Pancreas (tissue), 10 donors: Measurements from ENCODE around the gene MEGF6. TPM values are rescaled to one million over a fixed set of nuclear protein-coding genes. Genes with fewer than 3 reads are reported as not detected.

Experiments
- ATAC-seq, 4 donors: fragments of 200-7000 bp; cut with Tn5 transposase; one replicate each; pipeline versions ENCODE4 v1.8.0 to v1.9.1; 2020; ENCODE audit warnings: mild to moderate bottlenecking in 4 of 4, moderate library complexity in 4 of 4
- DNase-seq, 6 donors: peaks; one replicate each; pipeline ENCODE4 v3.0.0-alpha.2; 2020
- FAIRE-seq: peaks from 2 replicates; lab custom pipeline; 2012; peaks lifted over from hg19 to GRCh38; lab: Jason Lieb, UNC
- H3K27ac ChIP-seq, 4 donors: fragments of 200-600 bp; sonication (generic); 1 replicate in 3 of 4; 2 replicates in 1 of 4; pipeline versions ENCODE4 v1.5.0 to v1.8.0; 2020
- H3K27me3 ChIP-seq, 4 donors: fragments of 200-600 bp; one replicate each; pipeline ENCODE4 v1.8.0; 2021
- H3K36me3 ChIP-seq, 3 donors: fragments of 200-600 bp; sonication (generic) in 1 of 3; one replicate each; pipeline versions ENCODE4 v1.5.0 to v1.8.0; 2020 to 2021
- H3K4me1 ChIP-seq, 3 donors: fragments of 200-600 bp; one replicate each; pipeline ENCODE4 v1.8.0; 2021
- H3K4me3 ChIP-seq, 4 donors: fragments of 200-600 bp; sonication (generic) in 2 of 4; one replicate each; pipeline versions ENCODE4 v1.5.0 to v1.8.0; 2020 to 2021
- H3K9me3 ChIP-seq, 4 donors: fragments of 200-600 bp; one replicate each; pipeline ENCODE4 v1.8.0; 2021
- CTCF ChIP-seq, 4 donors: fragments of 200-600 bp; sonication (generic) in 3 of 4; IDR thresholded peaks; one replicate each; pipeline versions ENCODE4 v1.5.0 to v1.8.0; 2021; ENCODE audit warnings: antibody characterized with exemption in 4 of 4
- WGBS, 2 donors: extraction: QIAGEN DNeasy Blood & Tissue Kit; methylation state at CpG; one replicate each; pipeline ENCODE4 v1.1.7; 2013; 5-methylcytosine and 5-hydroxymethylcytosine counted together
- intact Hi-C, 3 donors: fragments of 100-400 bp; cut with DNase I; formaldehyde crosslinking; loops; one replicate each; pipeline versions ENCODE4 v1.11.1 to v1.14.2; 2022
- polyA plus RNA-seq, 2 donors: library from polyadenylated mRNA; stranded (reverse); fragments of 200-250 nt; gene quantifications; one replicate each; pipeline ENCODE4 v1.2.3, GENCODE V29; 2013
- total RNA-seq, 6 donors: library from RNA; stranded (reverse); fragmentation: NEBNext Ultra II Directional in 4 of 6; extraction: Animal tissue kit (Norgen Biotek cat#: 25700) in 4 of 6; gene quantifications; one replicate each; pipeline versions ENCODE4 v1.2.1 to v1.2.4, GENCODE V29; 2021 to 2023
- donor health status: healthy with polysubstance abuse.
- donor health status: DM: no; HTN: no; CAD: no; lungs with moderate emphysema.
- donor health status: DM: no; HTN: no; CAD: no.
- donor health status: control.
- donor health status: control.
- donor health status: Bipolar disorder and iron deficiency.
- donor health status: DM: yes; HTN: yes; CAD: no.
- donor health status: DM: no; HTN: no; CAD: no.
- donor health status: DM: no; HTN: no; CAD: no.
- donor health status: DM: yes; HTN: yes; CAD: no.

Gene MEGF6
- total and polyA plus RNA-seq, 8 donors = 2.6 to 20.0 (median 8.4) TPM

DNA sequence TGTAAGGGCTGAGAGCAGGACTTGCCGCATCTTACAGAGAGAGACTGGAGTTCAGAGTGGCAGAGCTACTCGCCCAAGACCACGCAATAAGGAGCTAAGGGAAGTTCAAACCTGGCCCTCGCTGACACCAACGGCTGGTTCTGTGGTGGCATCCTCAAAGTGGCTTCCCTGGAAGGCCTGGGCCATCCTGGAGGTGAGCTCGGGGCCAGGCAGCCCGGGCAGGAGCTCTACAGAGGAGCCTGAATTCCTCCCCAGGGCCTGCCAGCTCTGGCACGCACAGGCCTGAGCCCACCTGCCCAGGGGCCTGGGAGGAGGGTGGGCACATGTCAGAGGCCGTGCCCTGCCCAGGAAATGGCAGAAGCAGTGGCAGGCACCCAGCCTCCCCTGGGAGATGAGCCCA is 68.6 kb downstream of the MEGF6 start:
- Histone ChIP-seq H3K4me1 (no peaks in the 10 kb centered on the region), H3K27me3 (no peaks in the 10 kb centered on the region), H3K9me3 (no peaks in the 10 kb centered on the region), H3K4me3 (no peak overlapping the region), H3K27ac (no peak overlapping the region), H3K36me3 (no peaks in the 10 kb centered on the region)
- ATAC-seq (no peak), DNase-seq (no peak), FAIRE-seq (no peak)
- intact Hi-C loops = no loop called here
- 69 to 91% methylated on average over 8 to 9 of the region's 9 CpGs for WGBS, 2 donors
- no peak for TF ChIP-seq CTCF (IDR thresholded peaks at IDR 0.05)

- FAIRE-seq (no peak), ATAC-seq (peak in 1 of 4 donors; percentile 8), DNase-seq (no peak)
- no peaks in the 10 kb centered on the region for H3K4me1 ChIP-seq
- no peak overlapping the region for H3K27ac ChIP-seq
- no peaks in the 10 kb centered on the region for H3K36me3 ChIP-seq
- H3K27me3 ChIP-seq = no peaks in the 10 kb centered on the region
- intact Hi-C loops = no loop called here
- H3K4me3 ChIP-seq = no peak overlapping the region
- no peak for TF ChIP-seq CTCF (IDR thresholded peaks at IDR 0.05)
- H3K9me3 ChIP-seq = no peaks in the 10 kb centered on the region
- 32 to 37% methylated on average over 18 of the region's 18 CpGs for WGBS, 2 donors
Observed at GRCh38 chr1:3541936-3542335, 69.4 kb downstream of the MEGF6 start.

GRCh38 chr1:3541465-3541864 is 69.8 kb downstream of the MEGF6 start:
- H3K4me1 ChIP-seq = no peaks in the 10 kb centered on the region
- ATAC-seq (no peak), DNase-seq (no peak), FAIRE-seq (no peak)
- TF ChIP-seq CTCF (IDR thresholded peaks at IDR 0.05) = no peak
- 61 to 71% methylated on average over 11 to 16 of the region's 16 CpGs for WGBS, 2 donors
- H3K27ac ChIP-seq = no peak overlapping the region
- intact Hi-C loops = no loop called here
- H3K9me3 ChIP-seq = no peaks in the 10 kb centered on the region
- no peak overlapping the region for H3K4me3 ChIP-seq
- H3K36me3 ChIP-seq = no peaks in the 10 kb centered on the region
- no peaks in the 10 kb centered on the region for H3K27me3 ChIP-seq

DNA sequence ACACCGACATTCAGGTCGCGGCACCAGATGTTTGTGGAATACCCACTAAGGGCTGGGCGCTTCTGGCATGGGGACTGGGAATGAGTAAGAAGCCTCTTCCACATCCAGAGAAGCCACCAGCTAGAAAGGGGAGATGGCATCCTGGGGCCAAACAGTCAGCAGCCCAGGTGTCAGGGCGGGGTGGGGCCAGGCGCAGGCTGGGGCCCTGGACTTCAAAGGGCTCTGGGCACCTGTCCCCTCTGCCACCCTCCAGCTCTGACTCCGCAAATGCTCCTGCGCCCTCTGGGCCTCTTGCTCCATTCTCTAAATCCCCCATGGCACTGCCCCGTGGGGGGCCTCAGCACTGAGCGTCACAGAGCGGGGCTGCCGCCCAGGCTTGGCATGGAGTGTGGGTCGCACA is 70.4 kb downstream of the MEGF6 start:
- intact Hi-C loops = no loop called here
- Histone ChIP-seq H3K9me3 (no peaks in the 10 kb centered on the region), H3K4me3 (no peak overlapping the region), H3K27ac (no peak overlapping the region), H3K36me3 (no peaks in the 10 kb centered on the region), H3K4me1 (no peaks in the 10 kb centered on the region), H3K27me3 (no peaks in the 10 kb centered on the region)
- TF ChIP-seq CTCF (IDR thresholded peaks at IDR 0.05) = no peak
- ATAC-seq (no peak), FAIRE-seq (no peak), DNase-seq (no peak)
- 94 to 95% methylated on average over 13 of the region's 13 CpGs for WGBS, 2 donors

GRCh38 chr1:3539707-3540425 is 71.4 kb downstream of the MEGF6 start:
- 72 to 79% methylated on average over 24 of the region's 24 CpGs for WGBS, 2 donors
- no peak for DNase-seq
- intact Hi-C loops = no loop called here
- Histone ChIP-seq H3K9me3 (no peaks in the 10 kb centered on the region), H3K27ac (no peak overlapping the region), H3K4me1 (no peaks in the 10 kb centered on the region), H3K4me3 (no peak overlapping the region), H3K36me3 (no peaks in the 10 kb centered on the region), H3K27me3 (no peaks in the 10 kb centered on the region)
- peak in 1 of 4 donors; percentile 15 for ATAC-seq
- TF ChIP-seq CTCF (IDR thresholded peaks at IDR 0.05) = no peak
- no peak for FAIRE-seq
